Mesothelial cell of epicardium (in vitro differentiated cells): ENCODE measurements around the gene STK4. TPM values are rescaled to one million over a fixed set of nuclear protein-coding genes. Genes with fewer than 3 reads are reported as not detected.

ENCODE experiments used
- DNase-seq, 2 experiments: peaks; one replicate each; pipeline ENCODE4 v3.0.0; 2021; ENCODE audit warnings: low spot score in 2 of 2; ENCODE audit not compliant: unreplicated experiment in 2 of 2
- H3K27ac Mint-ChIP-seq: 2 replicates; pipeline ENCODE4 v1.8.0; 2021; ENCODE audit warnings: mixed read lengths
- H3K27me3 Mint-ChIP-seq: 2 replicates; pipeline ENCODE4 v1.8.0; 2021; ENCODE audit warnings: low read depth, mixed read lengths
- H3K36me3 Mint-ChIP-seq: 2 replicates; pipeline ENCODE4 v1.8.0; 2021; ENCODE audit warnings: mixed read lengths
- H3K4me1 Mint-ChIP-seq: 2 replicates; pipeline ENCODE4 v1.8.0; 2021; ENCODE audit warnings: mixed read lengths
- H3K4me3 Mint-ChIP-seq: 2 replicates; pipeline ENCODE4 v1.8.0; 2021; ENCODE audit warnings: mild to moderate bottlenecking, moderate library complexity, mixed read lengths
- H3K9me3 Mint-ChIP-seq: 2 replicates; pipeline ENCODE4 v1.8.0; 2021; ENCODE audit warnings: mixed read lengths
- total RNA-seq: library from RNA; stranded (reverse); gene quantifications from 3 replicates; pipeline ENCODE4 v1.2.1, GENCODE V29; 2021
- TF ChIP-seq, protein P1 (sequence below): fragments of 200-600 bp; sonication (generic); IDR thresholded peaks from one replicate; pipeline ENCODE4 v1.5.0; 2021; ENCODE audit warnings: antibody characterized with exemption; ENCODE audit not compliant: unreplicated experiment

Gene STK4
- total RNA-seq, 1 donor from 2014 or later: 29.9 TPM

DNA sequence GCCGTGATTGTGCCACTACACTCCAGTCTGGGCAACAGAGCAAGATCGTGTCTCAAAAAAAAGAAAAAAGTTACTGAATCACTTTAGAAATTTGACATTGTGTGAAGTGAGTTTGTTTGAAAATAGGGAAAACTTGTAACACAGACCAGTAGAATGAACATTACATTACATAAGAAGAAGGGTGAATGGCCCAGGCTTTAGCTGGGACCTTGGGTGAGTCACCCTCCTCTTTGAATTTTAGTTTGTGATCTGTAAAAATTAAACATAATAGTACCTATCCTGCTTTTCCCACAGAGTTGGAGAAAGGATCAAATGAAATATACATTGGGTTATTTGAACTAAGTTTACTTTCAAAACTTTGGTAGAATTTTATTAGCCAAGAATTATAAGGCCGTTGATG is 78.3 kb downstream of the STK4 start:
- H3K36me3 Mint-ChIP-seq: peaks cover 13% of the 10 kb centered on the region
- H3K4me1 Mint-ChIP-seq: peaks cover 11% of the 10 kb centered on the region
- TF ChIP-seq, protein P1, sequence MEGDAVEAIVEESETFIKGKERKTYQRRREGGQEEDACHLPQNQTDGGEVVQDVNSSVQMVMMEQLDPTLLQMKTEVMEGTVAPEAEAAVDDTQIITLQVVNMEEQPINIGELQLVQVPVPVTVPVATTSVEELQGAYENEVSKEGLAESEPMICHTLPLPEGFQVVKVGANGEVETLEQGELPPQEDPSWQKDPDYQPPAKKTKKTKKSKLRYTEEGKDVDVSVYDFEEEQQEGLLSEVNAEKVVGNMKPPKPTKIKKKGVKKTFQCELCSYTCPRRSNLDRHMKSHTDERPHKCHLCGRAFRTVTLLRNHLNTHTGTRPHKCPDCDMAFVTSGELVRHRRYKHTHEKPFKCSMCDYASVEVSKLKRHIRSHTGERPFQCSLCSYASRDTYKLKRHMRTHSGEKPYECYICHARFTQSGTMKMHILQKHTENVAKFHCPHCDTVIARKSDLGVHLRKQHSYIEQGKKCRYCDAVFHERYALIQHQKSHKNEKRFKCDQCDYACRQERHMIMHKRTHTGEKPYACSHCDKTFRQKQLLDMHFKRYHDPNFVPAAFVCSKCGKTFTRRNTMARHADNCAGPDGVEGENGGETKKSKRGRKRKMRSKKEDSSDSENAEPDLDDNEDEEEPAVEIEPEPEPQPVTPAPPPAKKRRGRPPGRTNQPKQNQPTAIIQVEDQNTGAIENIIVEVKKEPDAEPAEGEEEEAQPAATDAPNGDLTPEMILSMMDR: no peak
- no peak overlapping the region for H3K27ac Mint-ChIP-seq
- no peaks in the 10 kb centered on the region for H3K27me3 Mint-ChIP-seq
- no peak for DNase-seq
- H3K4me3 Mint-ChIP-seq: no peak overlapping the region
- H3K9me3 Mint-ChIP-seq: peaks cover 6% of the 10 kb centered on the region

GRCh38 chr20:45047581-45048119 is 81.3 kb downstream of the STK4 start:
- Mint-ChIP-seq H3K27ac (no peak overlapping the region), H3K4me3 (no peak overlapping the region), H3K36me3 (no peaks in the 10 kb centered on the region), H3K4me1 (no peaks in the 10 kb centered on the region), H3K27me3 (no peaks in the 10 kb centered on the region), H3K9me3 (no peaks in the 10 kb centered on the region)
- TF ChIP-seq, protein P1: no peak
- DNase-seq: no peak

DNA sequence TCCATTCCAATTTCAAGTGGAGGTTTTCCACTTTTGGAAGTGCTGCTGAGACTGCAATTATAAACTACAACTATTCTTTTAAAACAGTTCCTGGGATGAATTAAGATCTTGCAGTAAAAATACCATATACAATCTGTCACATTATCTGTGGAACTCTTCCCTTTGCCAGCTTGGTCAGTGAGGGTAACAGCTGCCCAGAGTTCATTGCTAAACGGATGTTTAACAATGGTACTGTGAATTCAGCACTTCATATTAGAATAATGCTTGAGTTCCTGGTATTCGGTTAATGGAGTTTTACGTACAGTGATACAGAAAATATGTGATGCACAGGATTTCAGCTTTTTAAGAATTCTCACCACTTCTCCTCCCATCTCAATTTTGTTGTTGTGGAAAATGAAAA is 83.1 kb downstream of the STK4 start:
- Mint-ChIP-seq H3K27ac (no peak overlapping the region), H3K4me1 (no peaks in the 10 kb centered on the region), H3K36me3 (no peaks in the 10 kb centered on the region), H3K4me3 (no peak overlapping the region), H3K27me3 (no peaks in the 10 kb centered on the region), H3K9me3 (no peaks in the 10 kb centered on the region)
- TF ChIP-seq, protein P1: no peak
- no peak for DNase-seq

- Mint-ChIP-seq H3K9me3 (no peaks in the 10 kb centered on the region), H3K27me3 (no peaks in the 10 kb centered on the region), H3K36me3 (no peaks in the 10 kb centered on the region), H3K4me3 (no peak overlapping the region), H3K27ac (no peak overlapping the region), H3K4me1 (no peaks in the 10 kb centered on the region)
- DNase-seq: no peak
- TF ChIP-seq, protein P1: no peak
Measured at GRCh38 chr20:45049904-45050471, 83.7 kb downstream of the STK4 start.

- Mint-ChIP-seq H3K4me3 (no peak overlapping the region), H3K36me3 (peaks cover 6% of the 10 kb centered on the region), H3K27ac (no peak overlapping the region), H3K9me3 (no peaks in the 10 kb centered on the region), H3K4me1 (no peaks in the 10 kb centered on the region), H3K27me3 (no peaks in the 10 kb centered on the region)
- no peak for DNase-seq
- TF ChIP-seq, protein P1: no peak
Measured at GRCh38 chr20:45051204-45052060, 85.1 kb downstream of the STK4 start.
